LNCaP clone FGC (cell line): Measurements from ENCODE around the gene MYH15.

Experiments used
- DNase-seq: peaks from one replicate; pipeline ENCODE4 v3.0.0-alpha.2; 2011; ENCODE audit warnings: low read depth
- H3K4me3 ChIP-seq: 2 replicates; pipeline ENCODE4 v1.5.1; 2011; ENCODE audit warnings: mild to moderate bottlenecking, low read depth, low read length, control low read depth
- CTCF ChIP-seq: IDR thresholded peaks from 2 replicates; pipeline ENCODE4 v1.5.1; 2012; ENCODE audit warnings: mild to moderate bottlenecking; ENCODE audit not compliant: control insufficient read depth, insufficient read depth; ENCODE audit errors: extremely low read depth

MYH15 gene

GRCh38 chr3:108346301-108347227 is 163.8 kb downstream of the MYH15 start:
- no peak for DNase-seq
- TF ChIP-seq CTCF = no peak
- H3K4me3 ChIP-seq = no peak overlapping the region

- DNase-seq = no peak
- no peak for TF ChIP-seq CTCF
Measured at GRCh38 chr3:108345492-108346205, 164.7 kb downstream of the MYH15 start.

GRCh38 chr3:108343491-108343890 is 166.9 kb downstream of the MYH15 start:
- no peak for TF ChIP-seq CTCF
- no peak overlapping the region for H3K4me3 ChIP-seq
- no peak for DNase-seq

More at GRCh38 chr3:108345492-108346205, 164.7 kb downstream of the MYH15 start:
- no peak overlapping the region for H3K4me3 ChIP-seq

- TF ChIP-seq CTCF = no peak
- no peak for DNase-seq
- H3K4me3 ChIP-seq = no peak overlapping the region
Measured at GRCh38 chr3:108342837-108343486, 167.4 kb downstream of the MYH15 start.

- no peak for TF ChIP-seq CTCF
- no peak for DNase-seq
- no peak overlapping the region for H3K4me3 ChIP-seq
Measured at GRCh38 chr3:108341911-108342310, 168.5 kb downstream of the MYH15 start.

- no peak overlapping the region for H3K4me3 ChIP-seq
- TF ChIP-seq CTCF = no peak
- no peak for DNase-seq
Measured at GRCh38 chr3:108338901-108339545, 171.4 kb downstream of the MYH15 start.
